ENCODE results near the gene STYXL2.

Gene STYXL2

DNA sequence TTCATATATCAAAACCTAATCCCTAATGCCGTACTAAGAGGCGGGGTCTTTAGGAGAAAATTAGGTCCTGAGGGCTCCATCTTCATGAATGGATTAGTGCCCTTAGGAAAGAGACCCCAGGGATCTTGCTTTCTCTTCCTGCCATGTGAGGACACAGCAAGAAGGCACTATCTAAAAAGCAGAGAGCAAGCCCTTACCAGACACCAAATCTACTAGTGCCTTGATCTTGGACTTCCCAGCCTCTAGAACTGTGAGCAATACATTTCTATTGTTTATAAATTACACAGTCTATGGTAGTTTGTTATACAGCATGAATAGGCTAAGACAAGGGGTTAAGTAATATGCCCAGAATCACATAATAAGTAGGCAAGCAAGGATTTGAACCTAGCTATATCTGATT is 42.9 kb downstream of the STYXL2 start:
- no peak for DNase-seq (ENCODE audit: low read depth)

DNA sequence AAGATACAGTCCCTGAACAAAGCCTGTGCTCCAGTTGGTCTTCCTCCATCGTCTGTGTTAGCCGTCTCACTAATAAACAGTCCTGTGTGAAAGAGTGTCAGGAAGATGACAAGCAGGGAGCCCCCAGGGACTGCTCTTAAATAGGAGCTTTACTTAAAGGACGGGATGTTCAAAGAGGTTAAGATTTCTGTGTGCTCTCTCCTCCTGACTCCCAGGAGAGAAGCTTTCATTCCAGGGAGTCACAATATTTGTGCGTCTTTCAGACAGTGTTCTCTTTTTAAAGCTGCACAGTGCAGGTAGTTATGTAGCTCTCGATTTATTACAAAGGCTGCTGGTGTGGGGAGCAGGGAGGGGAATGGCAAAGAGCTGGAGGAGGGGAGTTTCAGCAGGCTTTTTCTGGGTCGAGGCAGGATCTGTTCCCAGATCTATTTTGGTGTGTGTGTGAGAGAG is 43.5 kb downstream of the STYXL2 start:
- DNase-seq (ENCODE audit: low read depth) = no peak

DNA sequence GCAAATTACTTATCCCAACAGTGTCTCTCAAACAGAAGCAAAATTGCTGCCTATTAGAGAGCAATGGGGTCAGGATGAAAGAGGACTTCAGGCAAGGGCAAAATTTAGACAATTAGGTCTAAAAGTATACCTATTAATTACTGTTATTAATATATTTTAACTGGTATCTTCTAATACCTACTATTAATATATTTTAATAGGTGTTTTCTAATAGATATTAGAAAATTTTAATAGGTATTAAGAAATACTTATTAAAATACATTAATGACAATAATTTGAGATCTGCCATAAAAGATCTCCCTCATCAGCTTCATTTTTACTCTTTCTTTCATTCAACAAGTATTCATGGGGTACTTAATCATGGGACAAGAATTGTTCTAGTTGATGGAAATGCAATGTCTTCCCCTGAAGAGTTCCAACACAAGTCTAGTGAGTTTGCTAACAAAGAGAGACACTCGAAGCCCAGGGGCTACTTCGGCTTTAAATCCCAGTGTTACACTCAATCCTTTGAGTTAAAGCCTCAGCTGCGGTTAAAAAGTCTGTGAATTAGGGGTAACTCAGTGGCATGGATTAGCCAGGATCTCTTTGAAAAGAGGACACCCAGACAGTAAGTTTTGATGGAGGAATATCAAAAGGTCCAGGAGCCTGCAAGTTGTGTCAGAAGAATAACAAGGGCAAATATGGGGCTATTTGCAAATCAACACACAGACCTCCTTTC is 44.1 kb downstream of the STYXL2 start:
- DNase-seq (ENCODE audit: low read depth) = no peak

- no peak for DNase-seq (ENCODE audit: low read depth)
These were observed 44.8 kb downstream of the STYXL2 start for GRCh38 chr1:167138703-167139102.

DNA sequence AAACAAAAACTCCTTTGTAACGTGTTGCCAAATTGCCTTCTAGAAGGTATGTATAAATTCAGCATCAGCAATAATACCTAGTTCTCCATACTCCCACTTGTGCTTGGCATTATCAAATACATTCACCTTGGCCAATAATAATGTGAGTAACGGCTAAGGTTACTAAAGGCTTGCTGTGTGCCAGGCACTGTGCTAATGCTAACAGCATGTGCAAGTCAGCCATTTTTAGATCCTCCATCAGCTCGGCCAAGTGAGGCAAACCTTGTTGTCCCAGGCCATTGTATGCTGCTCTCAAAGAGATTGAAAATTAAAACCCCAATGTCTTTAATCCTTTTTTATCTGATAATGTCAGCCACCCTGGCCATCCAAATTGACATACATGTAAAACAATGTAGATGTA is 48.1 kb downstream of the STYXL2 start:
- no peak for DNase-seq (ENCODE audit: low read depth)
